ENCODE results near the gene ARHGAP20. TPM values are rescaled to one million over a fixed set of nuclear protein-coding genes. Genes with fewer than 3 reads are reported as not detected.

ARHGAP20 gene
- polyA plus RNA-seq (2013, experiment 1 of 2; ENCODE audit: insufficient read length), result 1.2 TPM
- polyA plus RNA-seq (2013, experiment 2 of 2; ENCODE audit: insufficient read length), result 1.7 TPM

DNA sequence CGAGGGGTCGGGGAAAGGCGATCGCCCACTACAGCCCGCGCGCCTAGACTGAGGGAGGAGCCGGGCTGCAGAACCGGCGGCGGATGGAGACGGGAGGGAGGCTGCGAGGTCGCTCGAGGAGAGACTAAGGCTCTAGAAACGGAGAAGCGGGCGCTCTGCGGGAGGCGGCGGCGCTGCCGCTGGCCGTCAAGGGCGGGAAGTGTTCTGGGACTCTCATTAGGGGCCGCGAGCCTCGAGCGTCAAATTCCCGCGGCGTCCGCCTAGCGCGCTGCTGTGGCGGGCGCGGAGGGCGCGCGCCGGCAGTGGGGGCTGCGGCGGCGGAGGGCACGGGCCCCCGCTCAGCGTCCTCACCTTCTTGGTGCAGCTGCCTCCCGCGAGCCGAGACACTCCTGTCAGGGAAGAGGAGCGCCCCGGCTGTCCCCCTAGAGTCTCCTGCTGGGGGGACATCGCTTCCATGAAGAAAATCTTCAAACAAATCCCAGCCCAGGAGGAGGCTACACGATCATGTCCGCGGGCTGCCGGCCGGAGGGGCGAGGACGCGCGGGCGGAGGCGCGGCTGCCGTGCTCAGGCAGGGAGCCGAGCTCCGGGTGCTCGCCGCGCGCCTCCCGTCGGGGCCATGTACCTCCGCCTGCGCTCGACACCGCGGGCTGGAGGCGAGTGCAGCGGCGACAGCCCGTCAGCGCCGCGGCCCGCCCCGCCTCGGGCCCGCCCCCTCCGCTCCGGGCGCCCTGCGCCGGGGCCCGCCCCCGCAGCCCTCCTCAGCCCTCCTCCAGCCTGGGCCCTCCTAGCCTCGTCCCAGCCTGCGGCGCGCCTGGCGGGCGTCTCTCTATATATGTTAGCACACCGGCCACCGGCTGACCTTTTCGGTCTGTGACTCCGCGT lies at the start of gene ARHGAP20:
ARHGAP20 (minus strand) TSS at position 662 of the 883 bp plus-strand sequence; CDS start at position 456, 206 bp downstream.
- DNase-seq, result peak; percentile 68

- DNase-seq, result no peak
Observed at GRCh38 chr11:110761991-110762390, 49.8 kb upstream of the ARHGAP20 start.

- DNase-seq, result no peak
Observed at GRCh38 chr11:110761131-110761530, 48.9 kb upstream of the ARHGAP20 start.

DNA sequence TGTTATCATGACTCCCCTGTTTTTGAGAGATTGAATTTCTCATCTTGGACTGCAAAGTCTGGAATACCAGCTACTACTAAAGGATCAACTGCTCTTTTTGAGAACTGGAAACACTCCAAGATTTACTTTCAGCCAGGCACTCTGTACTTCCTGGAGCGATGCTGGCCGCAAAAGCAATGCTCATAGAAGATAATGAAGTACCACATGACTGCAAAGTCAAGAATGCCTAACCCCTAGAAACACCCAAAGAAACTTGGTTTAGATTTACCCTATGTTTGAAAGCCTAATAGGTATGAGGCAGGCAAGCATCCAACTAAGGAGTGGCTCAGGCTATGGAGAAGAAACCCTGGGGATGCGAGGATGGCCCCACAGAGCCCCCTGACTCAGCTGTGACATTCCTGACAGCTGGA lies 47.7 kb upstream of the ARHGAP20 start:
- peak; percentile 53 for DNase-seq

GRCh38 chr11:110757962-110758755 lies 45.9 kb upstream of the ARHGAP20 start:
- peak; percentile 43 for DNase-seq

DNA sequence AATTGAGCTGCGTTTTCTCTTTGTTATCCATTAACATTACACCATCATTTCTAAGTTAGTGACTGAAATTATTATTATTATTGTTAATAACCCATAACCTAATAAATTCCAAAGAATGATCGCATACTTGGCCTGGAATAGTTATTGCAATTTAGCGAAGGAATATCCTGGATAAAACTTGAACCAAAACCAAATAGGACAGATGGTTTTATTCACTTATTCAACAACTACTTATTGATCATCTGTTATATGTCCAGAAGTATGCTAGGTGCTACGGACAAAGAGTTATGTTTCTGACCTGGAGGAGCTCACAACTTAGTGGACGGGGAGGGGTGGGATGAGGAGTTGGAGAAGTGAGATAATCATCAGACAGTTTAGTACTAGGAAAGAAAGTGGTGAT lies 44.8 kb upstream of the ARHGAP20 start:
- DNase-seq, result no peak

- DNase-seq, result no peak
Observed at GRCh38 chr11:110755941-110756340, 43.7 kb upstream of the ARHGAP20 start.

- no peak for DNase-seq
Observed at GRCh38 chr11:110752890-110753289, 40.7 kb upstream of the ARHGAP20 start.

DNA sequence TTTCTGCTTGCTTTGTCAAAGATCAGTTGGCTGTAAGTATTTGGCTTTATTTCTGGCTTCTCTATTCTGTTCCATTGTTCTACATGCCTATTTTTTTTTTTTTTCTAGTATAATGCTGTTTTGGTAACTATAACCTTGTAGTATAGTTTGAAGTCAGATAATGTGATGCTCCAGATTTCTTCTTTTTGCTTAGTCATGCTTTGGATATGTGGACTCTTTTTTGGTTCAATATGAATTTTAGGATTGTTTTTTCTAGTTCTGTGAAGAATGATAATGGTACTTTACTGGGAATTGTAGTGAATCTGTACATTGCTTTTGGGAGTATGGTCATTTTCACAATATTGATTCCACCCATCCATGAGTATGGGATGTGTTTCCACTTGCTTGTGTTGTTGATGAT lies 37.9 kb upstream of the ARHGAP20 start:
- DNase-seq, result no peak

- no peak for DNase-seq
Observed at GRCh38 chr11:110747531-110747930, 35.3 kb upstream of the ARHGAP20 start.

- DNase-seq, result no peak
Observed at GRCh38 chr11:110738641-110739040, 26.4 kb upstream of the ARHGAP20 start.

- no peak for DNase-seq
Observed at GRCh38 chr11:110737593-110737992, 25.4 kb upstream of the ARHGAP20 start.

GRCh38 chr11:110736171-110736553 lies 23.9 kb upstream of the ARHGAP20 start:
- DNase-seq, result no peak

DNA sequence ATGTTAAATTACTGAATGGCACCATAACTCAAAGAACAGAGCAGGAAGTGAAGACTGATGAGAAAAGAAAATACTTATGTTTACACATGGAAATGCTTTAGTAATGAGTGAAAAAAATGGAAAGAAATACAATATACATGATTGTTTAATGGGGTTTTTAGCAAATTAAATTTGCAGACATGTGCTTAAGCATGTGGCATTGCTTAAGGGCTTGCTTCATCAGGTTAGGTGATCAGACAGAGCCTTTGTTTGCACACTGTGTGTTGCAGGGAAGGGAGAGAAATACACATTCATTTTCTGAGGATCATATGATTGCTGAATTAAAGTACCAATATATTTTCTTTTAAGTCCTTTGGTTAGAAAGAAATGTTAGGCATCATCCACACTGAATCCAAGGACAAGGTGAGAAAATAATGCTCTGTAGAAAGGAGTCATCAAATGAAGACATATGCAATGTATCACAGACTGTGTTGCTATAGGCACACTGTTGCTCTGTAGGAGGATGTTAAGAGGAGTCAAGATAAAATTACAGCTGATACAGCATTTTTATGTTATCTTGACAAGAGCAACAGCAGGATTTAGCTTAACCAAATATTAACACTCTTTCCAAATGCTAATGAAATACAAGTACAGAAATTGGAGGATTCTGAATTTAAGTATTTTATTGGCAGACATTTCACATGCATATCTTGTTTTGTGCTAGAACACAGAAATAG lies 23.4 kb upstream of the ARHGAP20 start:
- DNase-seq, result no peak

DNA sequence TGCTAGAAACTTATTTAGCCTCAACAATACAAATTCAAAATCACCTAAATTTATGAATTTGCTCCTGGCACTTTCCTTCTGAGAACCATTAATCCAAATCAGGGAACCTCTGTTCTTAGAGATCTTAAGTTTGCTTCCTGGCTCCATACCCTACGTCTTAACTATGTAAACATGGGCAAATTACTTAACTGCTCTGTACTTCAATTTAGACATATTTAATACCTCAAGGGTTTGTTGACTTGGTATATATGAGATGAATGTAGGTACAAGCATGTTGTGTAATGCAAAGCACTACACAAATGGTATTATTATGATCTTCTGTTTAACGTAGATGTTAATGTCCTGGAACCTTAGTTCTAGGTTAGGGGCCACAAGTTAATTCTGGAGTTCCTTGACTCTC lies 22.6 kb upstream of the ARHGAP20 start:
- DNase-seq, result no peak

DNA sequence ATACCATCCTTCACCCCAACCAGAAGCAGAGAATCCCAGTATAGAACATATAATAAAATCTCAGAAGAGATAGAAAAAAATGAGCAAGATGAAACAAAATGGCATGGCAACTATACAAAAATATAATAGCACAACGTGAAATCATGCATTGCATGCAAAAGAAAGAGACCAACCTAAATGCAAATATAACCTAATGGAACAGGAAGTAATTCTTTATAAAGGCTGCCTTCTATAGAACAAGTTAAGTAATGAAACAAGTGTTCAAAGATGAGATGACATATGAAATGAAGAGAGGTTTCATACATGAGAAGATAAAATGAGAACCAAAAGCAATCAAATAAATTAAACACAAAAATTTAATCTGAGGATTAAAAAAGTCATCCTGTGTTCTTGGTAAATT lies 18.5 kb upstream of the ARHGAP20 start:
- DNase-seq, result no peak

- no peak for DNase-seq
Observed at GRCh38 chr11:110728883-110729282, 16.6 kb upstream of the ARHGAP20 start.

- DNase-seq, result no peak
Observed at GRCh38 chr11:110728476-110728875, 16.2 kb upstream of the ARHGAP20 start.

GRCh38 chr11:110724358-110724757 lies 12.1 kb upstream of the ARHGAP20 start:
- DNase-seq, result no peak

GRCh38 chr11:110720431-110721275 lies 8.4 kb upstream of the ARHGAP20 start:
- DNase-seq, result peak; percentile 2

DNA sequence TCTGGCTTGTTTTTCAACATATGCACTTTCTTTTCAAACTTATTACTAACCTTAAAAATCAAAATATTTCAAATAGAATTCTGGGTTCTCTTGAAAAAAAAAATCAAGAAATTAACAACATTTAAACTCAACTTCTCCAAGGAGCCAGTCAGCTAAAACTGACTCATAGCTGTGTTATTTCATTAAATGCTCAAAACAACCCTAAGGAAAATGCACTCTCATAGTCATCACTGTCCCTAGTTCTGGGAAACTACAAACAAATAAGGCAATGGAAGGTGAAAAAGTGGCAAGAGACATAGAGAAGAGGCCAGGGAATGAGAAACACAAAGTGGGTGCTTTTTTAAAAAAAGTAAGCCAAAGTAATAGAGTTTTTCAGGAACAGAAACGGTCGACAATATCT lies 4.1 kb upstream of the ARHGAP20 start:
- DNase-seq, result peak; percentile 45

DNA sequence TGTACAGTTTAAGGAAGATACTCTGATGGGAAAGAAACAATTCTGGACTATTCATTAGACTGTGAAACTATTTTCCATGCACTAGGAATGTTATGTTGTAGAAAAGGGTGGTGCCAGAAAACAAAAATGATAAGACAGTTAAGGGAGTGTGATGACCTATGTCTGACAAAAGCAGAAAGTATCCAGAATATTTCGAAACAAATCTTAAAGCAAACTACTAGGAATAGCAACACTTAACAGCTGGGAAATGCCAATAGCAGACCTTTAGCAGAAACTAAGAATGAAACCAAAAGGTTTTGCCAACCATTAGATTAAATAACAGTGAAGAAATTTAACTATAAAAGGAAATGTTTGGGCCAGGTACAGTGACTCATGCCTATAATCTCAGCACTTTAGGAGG lies 3.3 kb upstream of the ARHGAP20 start:
- peak; percentile 68 for DNase-seq
